H1 (cell line): ENCODE measurements around the gene MRPL55. TPM values are rescaled to one million over a fixed set of nuclear protein-coding genes. Genes with fewer than 3 reads are reported as not detected.

Source experiments
- CTCF ChIA-PET: fragments of 300-600 bp; sonication (Branson Sonifier 250); formaldehyde crosslinking; loops from one replicate; lab custom pipeline; 2021; ENCODE audit not compliant: partially characterized antibody; lab: Charles Lee
- POLR2A ChIA-PET: fragments of 300-600 bp; sonication (Branson Sonifier 250); formaldehyde crosslinking; loops from one replicate; lab custom pipeline; 2021; ENCODE audit warnings: inconsistent platforms; ENCODE audit not compliant: partially characterized antibody; lab: Charles Lee
- DNase-seq, 2 experiments: peaks; one replicate each; pipeline versions ENCODE4 v3.0.0 to v3.0.0-alpha.2; 2010 to 2022; ENCODE audit warnings: low spot score in 2 of 2, low read depth in 1 of 2, mixed read lengths in 1 of 2
- FAIRE-seq: peaks from 2 replicates; lab custom pipeline; 2011; peaks lifted over from hg19 to GRCh38; lab: Jason Lieb, UNC
- H2AFZ ChIP-seq: 2 replicates; pipeline ENCODE4 v1.8.1; 2012; ENCODE audit warnings: low read length, inconsistent platforms
- H2AK5ac ChIP-seq: 2 replicates; pipeline ENCODE4 v1.6.1; 2013; ENCODE audit warnings: low read depth, low read length
- H2BK120ac ChIP-seq: replicated peaks from 2 replicates; pipeline ENCODE3; 2013; ENCODE audit warnings: low read depth, low read length, inconsistent platforms
- H2BK12ac ChIP-seq: 2 replicates; pipeline ENCODE4 v1.6.1; 2013; ENCODE audit warnings: low read depth, low read length
- H2BK15ac ChIP-seq: 2 replicates; pipeline ENCODE4 v1.6.1; 2013; ENCODE audit warnings: low read length
- H2BK20ac ChIP-seq: 2 replicates; pipeline ENCODE4 v1.6.1; 2013; ENCODE audit warnings: low read length
- H2BK5ac ChIP-seq: 2 replicates; pipeline ENCODE4 v1.6.1; 2013; ENCODE audit warnings: low read depth, low read length
- H3K14ac ChIP-seq: 2 replicates; pipeline ENCODE4 v1.6.1; 2013; ENCODE audit warnings: inconsistent platforms; ENCODE audit not compliant: insufficient read length
- H3K18ac ChIP-seq: 2 replicates; pipeline ENCODE4 v1.6.1; 2013; ENCODE audit warnings: low read length; ENCODE audit errors: extremely low read depth
- H3K23ac ChIP-seq: 2 replicates; pipeline ENCODE4 v1.6.1; 2013; ENCODE audit warnings: inconsistent platforms; ENCODE audit not compliant: insufficient read length
- H3K23me2 ChIP-seq: 2 replicates; pipeline ENCODE4 v1.6.1; 2013; ENCODE audit warnings: low read depth, low read length
- H3K27ac ChIP-seq: 2 replicates; pipeline ENCODE4 v1.6.1; 2011; ENCODE audit warnings: low read depth, low read length, inconsistent platforms
- H3K27me3 ChIP-seq, 4 experiments: replicated peaks in 1 of 4; 1 replicate in 1 of 4; 2 replicates in 3 of 4; pipeline versions ENCODE4 v1.6.1 to v1.8.1; 2011 to 2013; ENCODE audit warnings: low read length in 3 of 4, mild to moderate bottlenecking in 3 of 4, inconsistent platforms in 2 of 4, mixed read lengths in 2 of 4, moderate library complexity in 1 of 4; ENCODE audit not compliant: control insufficient read depth in 3 of 4, insufficient read depth in 3 of 4; ENCODE audit errors: extremely low read depth in 1 of 4
- H3K36me3 ChIP-seq, 4 experiments: 2 replicates each; pipeline versions ENCODE4 v1.6.1 to v1.8.1; 2011 to 2013; ENCODE audit warnings: mild to moderate bottlenecking in 4 of 4, low read length in 3 of 4, moderate library complexity in 2 of 4, control low read depth in 1 of 4, inconsistent platforms in 1 of 4; ENCODE audit not compliant: insufficient read depth in 4 of 4, control insufficient read depth in 2 of 4
- H3K4ac ChIP-seq: replicated peaks from 2 replicates; pipeline ENCODE3; 2013; ENCODE audit warnings: low read length, low read depth, mixed read lengths, inconsistent platforms; ENCODE audit not compliant: insufficient read length
- H3K4me1 ChIP-seq, 4 experiments: replicated peaks in 1 of 4; 1 replicate in 1 of 4; 2 replicates in 3 of 4; pipeline versions ENCODE4 v1.6.1 to v1.8.1; 2011 to 2013; ENCODE audit warnings: low read length in 3 of 4, inconsistent platforms in 2 of 4, mixed read lengths in 1 of 4; ENCODE audit not compliant: insufficient read depth in 4 of 4, control insufficient read depth in 3 of 4
- H3K4me2 ChIP-seq, 2 experiments: 2 replicates each; pipeline versions ENCODE4 v1.6.1 to v1.8.1; 2011 to 2013; ENCODE audit warnings: low read depth in 2 of 2, low read length in 2 of 2, control low read depth in 1 of 2, inconsistent platforms in 1 of 2, mild to moderate bottlenecking in 1 of 2; ENCODE audit not compliant: insufficient read depth in 1 of 2
- H3K4me3 ChIP-seq, 4 experiments: fragments of 200-600, 300-600 bp in 1 of 4; sonication (generic), shearing (Covaris generic), sonication (Bioruptor Twin) in 1 of 4; 2 replicates each; pipeline versions ENCODE4 v1.5.1 to v1.8.1; 2011 to 2016; ENCODE audit warnings: low read length in 4 of 4, low read depth in 3 of 4, control low read depth in 2 of 4, inconsistent platforms in 2 of 4, mild to moderate bottlenecking in 2 of 4, mixed read lengths in 1 of 4, moderate library complexity in 1 of 4; ENCODE audit not compliant: insufficient read depth in 2 of 4; ENCODE audit errors: extremely low read depth in 1 of 4
- H3K56ac ChIP-seq: replicated peaks from 2 replicates; pipeline ENCODE3; 2013; ENCODE audit warnings: low read depth, mild to moderate bottlenecking, mixed read lengths, low read length, inconsistent platforms; ENCODE audit not compliant: insufficient read length
- H3K79me1 ChIP-seq: 2 replicates; pipeline ENCODE4 v1.6.1; 2013; ENCODE audit warnings: low read depth, low read length, control low read depth
- H3K79me2 ChIP-seq, 2 experiments: 2 replicates each; pipeline versions ENCODE4 v1.6.1 to v1.8.1; 2012 to 2013; ENCODE audit warnings: low read length in 2 of 2, mild to moderate bottlenecking in 2 of 2, inconsistent platforms in 1 of 2; ENCODE audit not compliant: insufficient read depth in 2 of 2, control insufficient read depth in 1 of 2
- H3K9ac ChIP-seq, 4 experiments: replicated peaks in 1 of 4; 1 replicate in 1 of 4; 2 replicates in 3 of 4; pipeline versions ENCODE4 v1.6.1 to v1.8.1; 2011 to 2013; ENCODE audit warnings: low read depth in 3 of 4, low read length in 3 of 4, control low read depth in 2 of 4, mild to moderate bottlenecking in 2 of 4, moderate library complexity in 2 of 4, inconsistent platforms in 1 of 4; ENCODE audit errors: extremely low read depth in 1 of 4
- H3K9me3 ChIP-seq, 2 experiments: 2 replicates each; pipeline versions ENCODE4 v1.6.1 to v1.8.1; 2012 to 2013; ENCODE audit warnings: mild to moderate bottlenecking in 2 of 2, moderate library complexity in 2 of 2, control low read depth in 1 of 2, inconsistent platforms in 1 of 2, low read depth in 1 of 2, low read length in 1 of 2, mixed read lengths in 1 of 2; ENCODE audit not compliant: insufficient read depth in 2 of 2
- H4K20me1 ChIP-seq, 2 experiments: replicated peaks in 1 of 2; 2 replicates each; pipeline versions ENCODE3 to v1.8.1; 2011 to 2013; ENCODE audit warnings: inconsistent platforms in 2 of 2, low read length in 2 of 2, mild to moderate bottlenecking in 1 of 2; ENCODE audit not compliant: insufficient read depth in 2 of 2, control insufficient read depth in 1 of 2
- H4K5ac ChIP-seq: 2 replicates; pipeline ENCODE4 v1.6.1; 2013; ENCODE audit warnings: low read length, low read depth, mixed read lengths, inconsistent platforms; ENCODE audit not compliant: insufficient read length
- H4K8ac ChIP-seq: 2 replicates; pipeline ENCODE4 v1.8.0; 2013; ENCODE audit warnings: mild to moderate bottlenecking, moderate library complexity, low read length, inconsistent platforms; ENCODE audit not compliant: insufficient read depth; ENCODE audit errors: extremely low read depth
- H4K91ac ChIP-seq: replicated peaks from 2 replicates; pipeline ENCODE3; 2013; ENCODE audit warnings: low read length, mixed read lengths, inconsistent platforms; ENCODE audit not compliant: insufficient read length
- CBX5 ChIP-seq: fragments of 300-800, 300-1000 bp; sonication (generic); IDR thresholded peaks from 2 replicates; pipeline ENCODE4 v1.7.1; 2016; ENCODE audit warnings: antibody characterized with exemption, low read length, low read depth
- EZH2 ChIP-seq: fragments of 200-600 bp; sonication (generic); IDR thresholded peaks from 2 replicates; pipeline ENCODE4 v1.7.1; 2012; ENCODE audit warnings: low read depth, mild to moderate bottlenecking, moderate library complexity, low read length, inconsistent platforms; ENCODE audit not compliant: severe bottlenecking
- MAX ChIP-seq: IDR thresholded peaks from 2 replicates; pipeline ENCODE4 v1.6.1; 2012; ENCODE audit warnings: inconsistent platforms
- NANOG ChIP-seq: IDR thresholded peaks from 2 replicates; pipeline ENCODE4 v1.6.1; 2011; ENCODE audit warnings: low read length, low read depth, mild to moderate bottlenecking, inconsistent platforms; ENCODE audit not compliant: insufficient read depth, poor library complexity, severe bottlenecking
- POLR2AphosphoS5 ChIP-seq: IDR thresholded peaks from 2 replicates; pipeline ENCODE4 v1.6.1; 2011; ENCODE audit warnings: low read depth, low read length
- RAD21 ChIP-seq, 2 experiments: IDR thresholded peaks in 1 of 2; conservative IDR thresholded peaks in 1 of 2; 2 replicates each; pipeline ENCODE4 v1.6.1; 2011; ENCODE audit warnings: low read depth in 2 of 2, low read length in 2 of 2, improper control_type of control experiment in 1 of 2, inconsistent platforms in 1 of 2, mild to moderate bottlenecking in 1 of 2, moderate library complexity in 1 of 2
- RXRA ChIP-seq: IDR thresholded peaks from 2 replicates; pipeline ENCODE4 v1.6.1; 2011; ENCODE audit warnings: low read depth, mild to moderate bottlenecking, low read length, moderate library complexity; ENCODE audit not compliant: insufficient read depth
- SIN3A ChIP-seq, 2 experiments: IDR thresholded peaks in 1 of 2; conservative IDR thresholded peaks in 1 of 2; 2 replicates each; pipeline ENCODE4 v1.6.1; 2011 to 2012; ENCODE audit warnings: low read length in 2 of 2, improper control_type of control experiment in 1 of 2, low read depth in 1 of 2, mild to moderate bottlenecking in 1 of 2
- SP1 ChIP-seq: IDR thresholded peaks from 2 replicates; pipeline ENCODE4 v1.6.1; 2011; ENCODE audit warnings: low read depth, low read length
- WGBS, 2 experiments: shearing (Covaris generic) in 1 of 2; methylation state at CpG; one replicate each; pipeline versions ENCODE4 v1.1.6 to v1.1.7; 2013 to 2015; ENCODE audit warnings: low lambda C conversion rate in 2 of 2, mixed read lengths in 2 of 2, inconsistent platforms in 1 of 2, low coverage in 1 of 2, missing lambda C conversion rate in 1 of 2; ENCODE audit not compliant: insufficient replicate concordance in 2 of 2, insufficient coverage in 1 of 2, insufficient read length in 1 of 2; ENCODE audit errors: extremely low coverage in 1 of 2, missing lambda C conversion rate in 1 of 2; 5-methylcytosine and 5-hydroxymethylcytosine counted together
- polyA plus RNA-seq, 7 experiments: library from polyadenylated mRNA; depleted of rRNA in 3 of 7; stranded (reverse) in 5 of 7; unstranded in 2 of 7; fragments of >200 nt in 5 of 7; fragments of 200-250 nt in 2 of 7; gene quantifications; 1 replicate in 5 of 7; 2 replicates in 1 of 7; 4 replicates in 1 of 7; pipeline versions ENCODE4 v1.2.1 to v1.2.3, GENCODE V29; 2011 to 2013; ENCODE audit warnings: missing spikeins in 2 of 7, mixed read lengths in 2 of 7
- total RNA-seq: library from RNA; stranded (reverse); fragmentation: NEBNext Ultra II Directional; extraction: Animal tissue kit (Norgen Biotek cat#: 25700); gene quantifications from 2 replicates; pipeline ENCODE4 v1.2.1, GENCODE V29; 2021
- TF ChIP-seq, protein P1 (sequence below), 3 experiments: IDR thresholded peaks; 1 replicate in 2 of 3; 2 replicates in 1 of 3; pipeline versions ENCODE4 v1.5.1 to v1.6.1; 2011; ENCODE audit warnings: low read length in 3 of 3, mild to moderate bottlenecking in 3 of 3, inconsistent platforms in 2 of 3, low read depth in 1 of 3, moderate library complexity in 1 of 3; ENCODE audit not compliant: insufficient read depth in 1 of 3; ENCODE audit errors: control extremely low read depth in 1 of 3

MRPL55 gene
- total and polyA plus RNA-seq, 2 of the 8 experiments (the other 6 are each of a cell fraction or from before 2014, with no cell fraction given), result 59.0 to 244 TPM

GRCh38 chr1:228134591-228134990, 25.5 kb upstream of the MRPL55 start:
- no peak overlapping the region for H3K4me3 ChIP-seq
- H3K14ac ChIP-seq, result no peak overlapping the region
- no peak overlapping the region for H2BK20ac ChIP-seq
- H3K4me2 ChIP-seq, result no peak overlapping the region
- H3K36me3 ChIP-seq, result no peaks in the 10 kb centered on the region
- no peak overlapping the region for H2BK120ac ChIP-seq
- POLR2A ChIA-PET, result interaction anchor here (1.5 kb wide), 1 partner anchor 30 kb away, joined by 3 read pairs; no protein-coding TSS in a partner anchor
- CTCF ChIA-PET, result interaction anchor here (3.4 kb wide), 1 partner anchor 31 kb away, joined by 17 read pairs; the partner anchor contains the start of gene IBA57
- H2BK15ac ChIP-seq, result no peak overlapping the region
- 94% methylated on average over 12 of the region's 12 CpGs; no CpG with 5 or more reads in 1 of the 2 experiments for WGBS, 2 experiments
- no peaks in the 10 kb centered on the region; a peak in 1 of 7 replicates for H3K4me1 ChIP-seq
- H3K79me1 ChIP-seq, result no peaks in the 10 kb centered on the region
- no peaks in the 10 kb centered on the region for H3K23me2 ChIP-seq
- H4K20me1 ChIP-seq, result no peaks in the 10 kb centered on the region
- H3K23ac ChIP-seq, result no peak overlapping the region
- peaks cover 0 to 30% (median 7%) of the 10 kb centered on the region in 4 experiments; a peak in 6 of 7 replicates for H3K27me3 ChIP-seq
- DNase-seq (no peak), FAIRE-seq (no peak)
- no peak overlapping the region for H3K9ac ChIP-seq
- 0 out of 2 replicates have a peak overlapping the region, but pooled peaks have one; percentile 53 for H2AK5ac ChIP-seq
- no peak overlapping the region for H2BK5ac ChIP-seq
- H4K91ac ChIP-seq, result no peak overlapping the region
- no peak overlapping the region for H4K8ac ChIP-seq
- no peak overlapping the region for H2BK12ac ChIP-seq
- no peak overlapping the region for H3K27ac ChIP-seq
- no peak overlapping the region for H4K5ac ChIP-seq
- no peak overlapping the region for H2AFZ ChIP-seq
- no peak overlapping the region for H3K4ac ChIP-seq
- no peak overlapping the region for H3K18ac ChIP-seq
- H3K56ac ChIP-seq, result no peak overlapping the region
- no peaks in the 10 kb centered on the region for H3K79me2 ChIP-seq
- no peaks in the 10 kb centered on the region for H3K9me3 ChIP-seq
- TF ChIP-seq NANOG (no peak), POLR2AphosphoS5 (no peak), SP1 (no peak), SIN3A (conservative IDR thresholded peaks at IDR 0.05 in 1 of 2, IDR thresholded peaks at IDR 0.05 in 1 of 2; ENCODE audit: low read depth in 1 of 2, low read length in 2 of 2) (no peak), CBX5 (no peak), EZH2 (no peak), RXRA (no peak), MAX (no peak), RAD21 (IDR thresholded peaks at IDR 0.05 in 1 of 2, conservative IDR thresholded peaks at IDR 0.05 in 1 of 2; ENCODE audit: low read depth in 2 of 2, low read length in 2 of 2) (no peak)
- TF ChIP-seq, protein P1, sequence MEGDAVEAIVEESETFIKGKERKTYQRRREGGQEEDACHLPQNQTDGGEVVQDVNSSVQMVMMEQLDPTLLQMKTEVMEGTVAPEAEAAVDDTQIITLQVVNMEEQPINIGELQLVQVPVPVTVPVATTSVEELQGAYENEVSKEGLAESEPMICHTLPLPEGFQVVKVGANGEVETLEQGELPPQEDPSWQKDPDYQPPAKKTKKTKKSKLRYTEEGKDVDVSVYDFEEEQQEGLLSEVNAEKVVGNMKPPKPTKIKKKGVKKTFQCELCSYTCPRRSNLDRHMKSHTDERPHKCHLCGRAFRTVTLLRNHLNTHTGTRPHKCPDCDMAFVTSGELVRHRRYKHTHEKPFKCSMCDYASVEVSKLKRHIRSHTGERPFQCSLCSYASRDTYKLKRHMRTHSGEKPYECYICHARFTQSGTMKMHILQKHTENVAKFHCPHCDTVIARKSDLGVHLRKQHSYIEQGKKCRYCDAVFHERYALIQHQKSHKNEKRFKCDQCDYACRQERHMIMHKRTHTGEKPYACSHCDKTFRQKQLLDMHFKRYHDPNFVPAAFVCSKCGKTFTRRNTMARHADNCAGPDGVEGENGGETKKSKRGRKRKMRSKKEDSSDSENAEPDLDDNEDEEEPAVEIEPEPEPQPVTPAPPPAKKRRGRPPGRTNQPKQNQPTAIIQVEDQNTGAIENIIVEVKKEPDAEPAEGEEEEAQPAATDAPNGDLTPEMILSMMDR (IDR thresholded peaks at IDR 0.05; ENCODE audit: control extremely low read depth in 1 of 3, insufficient read depth in 1 of 3, low read depth in 1 of 3, low read length in 3 of 3), result no peak
